Stimulated activated CD4-positive, alpha-beta T cell treated with anti-CD3 and anti-CD28 coated beads, Interleukin-4, amount 100 ng/mL, for 1 hour (primary cell): ENCODE measurements around the gene HIRA.
"Not testable (repeated sequence)": the region's sequence is repeated elsewhere in the genome, so short reads cannot be mapped to it uniquely, and the experiment has no call there.

Source experiments
- DNase-seq: peaks from one replicate; pipeline ENCODE4 v3.0.0-alpha.2; 2020

HIRA gene

DNA sequence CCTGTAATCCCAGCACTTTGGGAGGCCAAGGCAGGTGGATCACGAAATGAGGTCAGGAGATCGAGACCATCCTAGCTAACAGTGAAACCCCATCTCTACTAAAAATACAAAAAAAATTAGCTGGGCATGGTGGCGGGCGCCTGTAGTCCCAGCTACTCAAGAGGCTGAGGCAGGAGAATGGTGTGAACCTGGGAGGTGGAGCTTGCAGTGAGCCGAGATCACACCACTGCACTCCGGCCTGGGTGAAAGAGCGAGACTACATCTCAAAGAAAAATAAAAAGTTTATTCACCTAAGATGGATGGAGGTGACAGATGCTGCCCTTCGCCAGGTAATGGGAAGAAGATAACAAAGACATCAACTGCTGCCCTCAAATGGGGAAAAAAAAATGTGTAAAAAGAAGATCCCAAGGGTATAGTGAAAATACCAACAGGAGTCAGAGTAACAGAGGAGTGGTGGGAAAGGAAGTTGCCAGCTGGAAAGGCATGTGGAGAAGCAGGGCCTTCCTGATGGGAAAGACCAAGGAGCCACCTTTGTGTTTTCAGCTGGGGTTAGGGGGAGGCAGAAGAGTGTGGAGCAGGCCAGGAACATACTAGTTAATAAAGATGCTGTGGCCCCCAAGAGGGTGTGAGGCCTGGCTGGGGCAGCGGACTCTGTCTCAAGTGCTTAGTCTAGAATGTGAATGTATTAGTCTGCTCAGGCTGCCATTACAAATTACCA is 5.1 kb upstream of the HIRA start:
- not testable (repeated sequence) for DNase-seq

GRCh38 chr22:19434829-19435580 is 3.5 kb upstream of the HIRA start:
- DNase-seq: no peak

DNA sequence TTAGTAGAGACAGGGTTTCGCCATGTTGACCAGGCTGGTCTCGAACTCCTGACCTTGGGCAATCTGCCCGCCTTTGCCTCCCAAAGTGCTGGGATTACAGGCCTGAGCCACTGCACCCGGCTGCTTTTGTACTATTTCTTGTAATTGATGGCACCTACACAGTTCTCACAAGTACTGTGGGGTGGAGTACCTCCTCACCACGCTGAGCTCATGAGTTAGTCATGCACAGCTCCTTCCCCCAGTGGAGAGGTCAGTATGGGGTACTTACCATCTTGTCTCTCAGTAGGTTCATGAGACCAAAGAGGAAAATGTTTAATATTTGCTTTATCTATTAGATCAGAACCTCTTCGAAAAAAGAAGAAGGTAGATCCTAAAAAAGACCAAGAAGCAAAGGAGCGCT is 2.9 kb upstream of the HIRA start:
- DNase-seq: no peak

- DNase-seq: peak; percentile 93
Observed at GRCh38 chr22:19432133-19432851, 759 bp upstream of the HIRA start, which contains the start of gene MRPL40. TSS of gene MRPL40 (plus strand) at chr22:19432545. CDS start at chr22:19432555, 10 bp downstream.

- DNase-seq: peak; percentile 21
Observed at GRCh38 chr22:19430890-19431541, 517 bp downstream of the HIRA start.

- peak; percentile 39 for DNase-seq
Observed at GRCh38 chr22:19429950-19430889, 1.3 kb downstream of the HIRA start.

DNA sequence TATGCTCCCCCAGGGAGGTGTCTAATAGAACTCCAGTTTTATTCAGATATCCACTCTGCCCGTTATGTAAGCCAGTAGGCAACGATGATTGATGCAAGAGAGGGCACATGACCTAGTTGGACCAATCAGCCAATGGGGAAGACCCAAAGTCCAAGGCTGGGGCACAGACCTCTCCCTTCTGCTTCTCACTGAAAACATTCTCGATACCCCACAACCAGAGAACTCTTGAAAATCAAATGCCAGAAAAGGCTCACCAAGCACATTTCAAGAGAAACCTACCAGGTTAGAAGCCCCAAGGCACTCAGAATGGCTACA is 7.4 kb downstream of the HIRA start:
- no peak for DNase-seq

GRCh38 chr22:19422440-19423301 is 8.9 kb downstream of the HIRA start:
- no peak for DNase-seq

DNA sequence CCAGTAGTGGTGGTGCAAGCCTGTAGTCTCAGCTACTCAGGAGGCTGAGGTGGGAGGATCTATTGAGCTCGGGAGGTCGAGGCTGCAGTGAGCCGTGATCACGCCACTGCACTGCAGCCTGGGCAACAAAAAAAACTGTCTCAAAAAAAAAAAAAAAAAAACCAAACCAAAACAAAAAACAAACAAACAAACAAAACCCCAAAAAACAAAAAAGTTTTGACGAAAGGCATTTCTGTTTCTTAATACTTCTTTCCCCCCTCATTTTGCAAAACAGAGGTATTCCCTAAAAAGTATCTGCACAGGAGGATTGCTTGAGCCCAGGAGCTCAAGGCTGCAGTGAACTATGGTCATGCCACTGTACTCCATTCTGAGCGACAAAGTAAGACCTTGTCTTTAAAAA is 11.2 kb downstream of the HIRA start:
- no peak for DNase-seq

DNA sequence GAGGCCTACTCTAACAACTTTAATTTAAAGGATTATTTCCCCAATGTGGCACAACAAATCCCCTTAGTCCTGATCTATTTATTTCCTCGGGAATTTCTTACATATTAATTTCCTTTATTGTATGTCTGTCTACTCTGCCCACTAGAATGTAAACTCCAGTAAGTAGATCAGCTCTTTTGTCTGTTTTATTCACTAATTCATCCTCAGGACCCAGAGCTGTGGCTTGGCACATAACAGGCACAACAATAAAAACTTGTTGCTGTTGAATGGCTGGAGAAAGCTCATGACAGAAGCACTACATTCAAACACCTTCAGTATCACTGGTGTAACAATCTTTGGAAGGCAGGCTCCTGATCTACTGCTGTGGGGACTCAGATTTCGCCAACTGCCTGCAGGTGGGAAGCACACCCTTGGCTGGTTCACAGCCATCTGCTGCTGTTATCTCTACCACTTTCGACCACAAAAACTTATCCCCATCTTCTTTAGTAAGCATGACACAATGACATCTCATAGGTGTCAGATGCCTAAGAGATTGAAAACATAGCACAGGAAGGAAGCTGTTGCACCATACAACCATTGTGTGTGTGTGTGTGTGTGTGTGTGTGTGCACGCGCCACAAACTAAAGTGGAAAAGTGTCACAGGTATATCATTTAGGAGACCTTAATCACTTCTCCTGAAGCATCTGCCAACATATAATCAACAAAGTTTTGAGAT is 11.9 kb downstream of the HIRA start:
- peak; percentile 33 for DNase-seq

DNA sequence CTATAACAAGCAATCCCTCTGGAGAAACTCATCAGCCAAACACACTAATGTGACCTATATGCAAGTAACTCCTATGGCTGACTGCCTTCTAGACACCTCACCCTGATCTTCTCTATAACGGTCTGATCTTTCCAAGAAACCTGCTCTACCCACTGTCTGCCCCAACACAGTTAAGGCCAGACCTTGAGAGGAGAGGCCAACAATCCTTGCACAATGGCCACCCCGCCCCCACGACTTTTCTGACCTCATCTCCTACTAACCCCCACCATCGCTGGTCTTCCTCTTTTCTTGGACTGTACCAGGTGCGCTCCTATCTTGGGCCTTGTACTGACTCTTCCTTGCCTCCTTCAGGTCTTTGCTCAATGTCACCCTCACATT is 12.5 kb downstream of the HIRA start:
- DNase-seq: no peak

GRCh38 chr22:19412923-19413322 is 18.6 kb downstream of the HIRA start:
- DNase-seq: no peak

DNA sequence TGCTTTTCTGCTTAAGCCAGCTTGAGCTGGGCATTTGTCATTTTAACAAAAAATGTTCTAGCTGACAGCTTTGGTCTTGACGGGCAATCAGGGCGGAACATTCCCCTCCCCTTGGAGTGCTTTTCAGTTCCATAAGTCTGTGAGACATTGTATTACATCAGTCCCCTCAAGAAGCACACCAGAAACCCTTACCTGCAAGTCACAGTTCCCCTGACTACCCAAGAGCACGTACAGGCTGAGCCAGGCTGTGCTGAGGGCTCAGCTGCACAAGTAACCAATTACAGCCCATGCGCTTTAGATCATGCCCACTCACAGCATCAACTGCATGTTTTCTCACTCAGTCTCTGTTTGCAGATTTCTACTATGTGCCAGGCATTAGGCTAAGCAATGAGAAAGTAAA is 19.1 kb downstream of the HIRA start:
- DNase-seq: no peak

DNA sequence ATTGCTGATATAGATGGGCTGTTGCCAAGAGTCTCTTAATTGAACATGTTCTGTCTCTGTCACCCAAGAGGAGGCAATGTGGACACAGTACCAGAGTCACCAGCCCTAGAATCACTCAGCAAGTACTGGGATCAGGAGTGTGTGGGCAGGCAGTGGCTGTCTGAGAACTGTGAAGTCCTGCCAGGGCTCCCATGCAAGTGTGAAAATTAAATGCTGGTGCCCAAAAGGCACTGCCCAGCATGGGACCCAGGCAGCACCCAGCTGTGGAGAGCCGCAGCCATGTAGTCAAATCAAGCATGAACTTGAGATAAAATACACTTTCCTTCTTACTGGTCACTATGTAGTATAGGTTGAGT is 19.9 kb downstream of the HIRA start:
- DNase-seq: no peak

GRCh38 chr22:19410941-19411689 is 20.4 kb downstream of the HIRA start:
- DNase-seq: no peak

- DNase-seq: no peak
Observed at GRCh38 chr22:19407649-19408606, 23.6 kb downstream of the HIRA start.

DNA sequence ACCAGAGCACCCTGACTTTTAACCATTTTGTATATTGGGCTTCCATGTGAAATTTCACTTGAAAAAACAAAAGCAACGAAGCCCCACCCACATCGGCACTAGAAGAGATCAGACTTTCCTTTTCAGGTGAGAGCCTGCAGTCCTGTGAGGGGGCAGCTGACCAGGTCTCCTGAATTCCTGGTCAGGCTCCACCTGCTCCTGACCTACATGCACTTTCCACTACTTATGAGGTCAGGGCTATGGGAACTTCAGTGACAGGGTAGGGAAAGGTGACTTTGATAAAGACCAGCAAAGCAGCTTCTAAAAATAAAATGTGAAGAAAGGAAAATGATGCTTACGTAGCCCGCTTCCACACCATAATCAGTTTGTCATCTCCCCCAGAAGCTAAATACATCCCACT is 24.7 kb downstream of the HIRA start:
- DNase-seq: no peak

DNA sequence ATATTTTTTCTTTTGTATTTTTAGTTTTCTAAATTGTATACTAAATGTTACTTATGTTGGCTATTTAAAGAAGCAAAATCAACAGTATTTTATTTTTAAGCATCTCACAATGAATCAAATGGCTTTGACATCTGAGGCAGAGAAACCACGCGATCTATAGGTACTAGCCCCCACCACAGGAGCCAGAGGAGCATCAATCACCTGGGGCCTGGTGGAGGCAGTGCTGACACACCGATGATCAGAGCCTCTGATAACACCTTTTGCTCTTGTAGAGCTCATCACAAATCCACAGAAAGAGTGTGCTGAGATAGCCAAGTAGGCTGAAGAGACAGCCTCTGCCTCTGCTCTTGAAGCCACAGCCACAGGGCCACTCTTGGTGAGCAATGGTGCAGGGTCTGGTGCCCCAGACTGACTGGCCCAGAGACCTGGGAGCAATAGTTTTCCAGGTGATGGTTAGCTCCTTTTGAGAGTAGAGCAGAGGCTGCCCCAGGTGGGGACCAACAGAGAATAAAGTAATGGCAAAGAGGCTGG is 25.2 kb downstream of the HIRA start:
- no peak for DNase-seq
